Transverse colon (tissue), 4 donors: ENCODE results near the gene PNPT1. TPM values are rescaled to one million over a fixed set of nuclear protein-coding genes. Genes with fewer than 3 reads are reported as not detected.
A peak's percentile ranks its signal among the peaks of the same experiment; 100 is the strongest.

ENCODE experiments used
- DNase-seq: peaks from one replicate; pipeline ENCODE4 v3.0.0-alpha.2; 2019
- H3K27ac ChIP-seq, 4 donors: fragments of 200-600 bp; sonication (generic); 2 replicates each; pipeline ENCODE4 v1.5.1; 2016 to 2018; ENCODE audit warnings: inconsistent platforms in 4 of 4
- H3K27me3 ChIP-seq: fragments of 200-600 bp; sonication (generic); 2 replicates; pipeline ENCODE4 v1.5.1; 2017; ENCODE audit warnings: inconsistent platforms
- H3K36me3 ChIP-seq, 4 donors: fragments of 200-600 bp; sonication (generic); 2 replicates each; pipeline ENCODE4 v1.5.1; 2017 to 2019; ENCODE audit warnings: inconsistent platforms in 4 of 4
- H3K4me1 ChIP-seq, 4 donors: fragments of 200-600 bp; sonication (generic); 2 replicates each; pipeline ENCODE4 v1.5.1; 2017 to 2020; ENCODE audit warnings: inconsistent platforms in 4 of 4
- H3K4me3 ChIP-seq, 4 donors: fragments of 200-600 bp; sonication (generic); 1 replicate in 1 of 4; 2 replicates in 3 of 4; pipeline versions ENCODE4 v1.5.1 to v1.6.1; 2017 to 2019; ENCODE audit warnings: inconsistent platforms in 4 of 4
- H3K9me3 ChIP-seq, 2 donors: fragments of 200-600 bp; sonication (generic); 2 replicates each; pipeline ENCODE4 v1.5.1; 2017 to 2019; ENCODE audit warnings: inconsistent platforms in 2 of 2
- EP300 ChIP-seq: sonication (generic); formaldehyde crosslinking; IDR thresholded peaks from one replicate; pipeline ENCODE4 v1.6.1; 2017; ENCODE audit warnings: antibody characterized with exemption, low read depth
- POLR2A ChIP-seq: fragments of 450-650 bp; IDR thresholded peaks from one replicate; pipeline ENCODE4 v1.6.1; 2016; ENCODE audit warnings: antibody characterized with exemption, mild to moderate bottlenecking, moderate library complexity
- POLR2AphosphoS5 ChIP-seq, 3 donors: sonication (generic); formaldehyde crosslinking; IDR thresholded peaks; one replicate each; pipeline ENCODE4 v1.6.1; 2016; ENCODE audit warnings: antibody characterized with exemption in 3 of 3
- WGBS, 2 donors: methylation state at CpG; one replicate each; pipeline ENCODE4 v1.1.5; 2018; ENCODE audit warnings: low coverage in 1 of 2; 5-methylcytosine and 5-hydroxymethylcytosine counted together
- in situ Hi-C, 4 donors: fragments of 200-750 bp; cut with MboI; loops; one replicate each; pipeline versions ENCODE4 v1.15.0 to v1.15.1; 2017; ENCODE audit warnings: low sequenced_read_pairs in 3 of 4, low pct_ligation_motif_present in 1 of 4, low pct_unique_long_range_greater_than_20kb in 1 of 4
- intact Hi-C: fragments of 100-400 bp; cut with DNase I; formaldehyde crosslinking; loops from one replicate; pipeline ENCODE4 v1.15.1; 2023; ENCODE audit warnings: low total_unique reads
- total RNA-seq, 4 donors: library from RNA; depleted of rRNA; stranded (reverse); fragments of >200 nt; gene quantifications; one replicate each; pipeline ENCODE4 v1.1.0, GENCODE V29; 2016
- TF ChIP-seq, protein P1 (sequence below), 5 experiments: fragments of 200-600 bp in 3 of 5; fragments of 450-650 bp in 2 of 5; sonication (generic) in 3 of 5; IDR thresholded peaks; 1 replicate in 2 of 5; 2 replicates in 3 of 5; pipeline ENCODE4 v1.5.1; 2016 to 2017; ENCODE audit warnings: antibody characterized with exemption in 5 of 5, inconsistent platforms in 3 of 5, mild to moderate bottlenecking in 2 of 5, moderate library complexity in 1 of 5

The PNPT1 gene
- total RNA-seq, 4 donors from 2014 or later: 2.2 to 14.9 (median 9.1) TPM

DNA sequence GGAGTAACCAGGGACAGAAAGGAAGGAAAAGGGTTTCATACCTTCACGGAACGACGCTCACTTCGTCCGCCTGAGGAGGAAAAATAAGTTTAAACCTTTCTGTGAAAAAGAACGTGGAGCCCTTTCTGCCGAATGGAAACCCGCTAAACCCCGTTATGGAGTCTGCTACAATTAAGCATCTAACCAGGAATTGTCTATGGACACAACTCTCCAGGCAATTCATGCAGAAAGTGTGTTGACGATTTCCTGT, 75.7 kb downstream of the PNPT1 start:
- Histone ChIP-seq H3K27me3 (no peaks in the 10 kb centered on the region), H3K4me3 (peak overlapping the region; percentile 21 to 93 (median 82)), H3K27ac (peak overlapping the region; percentile 96 to 97 (median 96)), H3K36me3 (peaks cover 0 to 13% (median 4%) of the 10 kb centered on the region in 4 donors), H3K4me1 (peaks cover 11 to 42% (median 22%) of the 10 kb centered on the region in 4 donors), H3K9me3 (no peaks in the 10 kb centered on the region)
- intact Hi-C loops (no loop called here), in situ Hi-C loops (no loop called here)
- no peak for DNase-seq
- WGBS, 2 donors: 0% methylated on average over 5 to 10 of the region's 10 CpGs
- no peak for TF ChIP-seq POLR2A
- no peak for TF ChIP-seq POLR2AphosphoS5 (IDR thresholded peaks at IDR 0.05)
- TF ChIP-seq, protein P1, sequence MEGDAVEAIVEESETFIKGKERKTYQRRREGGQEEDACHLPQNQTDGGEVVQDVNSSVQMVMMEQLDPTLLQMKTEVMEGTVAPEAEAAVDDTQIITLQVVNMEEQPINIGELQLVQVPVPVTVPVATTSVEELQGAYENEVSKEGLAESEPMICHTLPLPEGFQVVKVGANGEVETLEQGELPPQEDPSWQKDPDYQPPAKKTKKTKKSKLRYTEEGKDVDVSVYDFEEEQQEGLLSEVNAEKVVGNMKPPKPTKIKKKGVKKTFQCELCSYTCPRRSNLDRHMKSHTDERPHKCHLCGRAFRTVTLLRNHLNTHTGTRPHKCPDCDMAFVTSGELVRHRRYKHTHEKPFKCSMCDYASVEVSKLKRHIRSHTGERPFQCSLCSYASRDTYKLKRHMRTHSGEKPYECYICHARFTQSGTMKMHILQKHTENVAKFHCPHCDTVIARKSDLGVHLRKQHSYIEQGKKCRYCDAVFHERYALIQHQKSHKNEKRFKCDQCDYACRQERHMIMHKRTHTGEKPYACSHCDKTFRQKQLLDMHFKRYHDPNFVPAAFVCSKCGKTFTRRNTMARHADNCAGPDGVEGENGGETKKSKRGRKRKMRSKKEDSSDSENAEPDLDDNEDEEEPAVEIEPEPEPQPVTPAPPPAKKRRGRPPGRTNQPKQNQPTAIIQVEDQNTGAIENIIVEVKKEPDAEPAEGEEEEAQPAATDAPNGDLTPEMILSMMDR (IDR thresholded peaks at IDR 0.05): peak in 1 of 5 experiments; percentile 1

GRCh38 chr2:55617175-55618024, 76.2 kb downstream of the PNPT1 start, which contains the start of gene PPP4R3B:
Gene PPP4R3B (minus strand): TSS chr2:55617622. CDS start chr2:55617285, 337 bp downstream.
- no peaks in the 10 kb centered on the region for H3K27me3 ChIP-seq
- peak; percentile 99 for DNase-seq
- peak within 1 kb of the TSS; percentile 96 to 97 (median 96) for H3K27ac ChIP-seq
- peak within 1 kb of the TSS; percentile 78 to 93 (median 90) for H3K4me3 ChIP-seq
- 0% methylated on average over 10 to 56 of the region's 82 CpGs for whole genome bisulfite sequencing, 2 donors
- no peaks in the 10 kb centered on the region for H3K9me3 ChIP-seq
- H3K36me3 ChIP-seq: peaks cover 0 to 17% (median 4%) of the 10 kb centered on the region in 4 donors
- TF ChIP-seq, protein P1 (IDR thresholded peaks at IDR 0.05): peak; percentile 52 to 95 (median 58)
- TF ChIP-seq POLR2AphosphoS5 (IDR thresholded peaks at IDR 0.05) (peak; percentile 99 to 100 (median 100)), POLR2A (peak; percentile 99), EP300 (no peak)
- in situ Hi-C loops (no loop called here), intact Hi-C loops (no loop called here)
- peaks cover 11 to 42% (median 22%) of the 10 kb centered on the region in 4 donors for H3K4me1 ChIP-seq

- peak; percentile 37 for DNase-seq
- 0 to 1% methylated on average over 2 to 20 of the region's 24 CpGs for WGBS, 2 donors
- in situ Hi-C loops: no loop called here
- Histone ChIP-seq H3K4me3 (peak overlapping the region; percentile 74 to 93 (median 90)), H3K27me3 (no peaks in the 10 kb centered on the region), H3K36me3 (peaks cover 0 to 23% (median 4%) of the 10 kb centered on the region in 4 donors), H3K4me1 (peaks cover 11 to 42% (median 22%) of the 10 kb centered on the region in 4 donors), H3K27ac (peak overlapping the region; percentile 96 to 97 (median 96)), H3K9me3 (no peaks in the 10 kb centered on the region)
- TF ChIP-seq POLR2A: peak; percentile 3
- TF ChIP-seq, protein P1 (IDR thresholded peaks at IDR 0.05): no peak
- TF ChIP-seq POLR2AphosphoS5 (IDR thresholded peaks at IDR 0.05): peak in 2 of 3 donors; percentile 30 to 51
- intact Hi-C loops: no loop called here
Measured at GRCh38 chr2:55616551-55617174, 77.0 kb downstream of the PNPT1 start.

GRCh38 chr2:55611997-55612396, 81.6 kb downstream of the PNPT1 start:
- Histone ChIP-seq H3K4me1 (peaks cover 0 to 29% (median 12%) of the 10 kb centered on the region in 4 donors), H3K27me3 (no peaks in the 10 kb centered on the region), H3K4me3 (no peak overlapping the region), H3K36me3 (peaks cover 0 to 29% (median 4%) of the 10 kb centered on the region in 4 donors), H3K27ac (no peak overlapping the region), H3K9me3 (no peaks in the 10 kb centered on the region)
- 97 to 100% methylated on average over 1 of the region's 1 CpG for WGBS, 2 donors
- TF ChIP-seq POLR2A: no peak
- TF ChIP-seq, protein P1 (IDR thresholded peaks at IDR 0.05): no peak
- TF ChIP-seq POLR2AphosphoS5 (IDR thresholded peaks at IDR 0.05): no peak
- TF ChIP-seq EP300: no peak
- intact Hi-C loops: no loop called here
- in situ Hi-C loops: no loop called here
- no peak for DNase-seq
